ENCODE measurements around the gene LCAT. TPM values are rescaled to one million over a fixed set of nuclear protein-coding genes. Genes with fewer than 3 reads are reported as not detected.
"Not testable (repeated sequence)": the region's sequence is repeated elsewhere in the genome, so short reads cannot be mapped to it uniquely, and the experiment has no call there.

The LCAT gene
- total RNA-seq, 1 donor from 2014 or later = 0.47 TPM

DNA sequence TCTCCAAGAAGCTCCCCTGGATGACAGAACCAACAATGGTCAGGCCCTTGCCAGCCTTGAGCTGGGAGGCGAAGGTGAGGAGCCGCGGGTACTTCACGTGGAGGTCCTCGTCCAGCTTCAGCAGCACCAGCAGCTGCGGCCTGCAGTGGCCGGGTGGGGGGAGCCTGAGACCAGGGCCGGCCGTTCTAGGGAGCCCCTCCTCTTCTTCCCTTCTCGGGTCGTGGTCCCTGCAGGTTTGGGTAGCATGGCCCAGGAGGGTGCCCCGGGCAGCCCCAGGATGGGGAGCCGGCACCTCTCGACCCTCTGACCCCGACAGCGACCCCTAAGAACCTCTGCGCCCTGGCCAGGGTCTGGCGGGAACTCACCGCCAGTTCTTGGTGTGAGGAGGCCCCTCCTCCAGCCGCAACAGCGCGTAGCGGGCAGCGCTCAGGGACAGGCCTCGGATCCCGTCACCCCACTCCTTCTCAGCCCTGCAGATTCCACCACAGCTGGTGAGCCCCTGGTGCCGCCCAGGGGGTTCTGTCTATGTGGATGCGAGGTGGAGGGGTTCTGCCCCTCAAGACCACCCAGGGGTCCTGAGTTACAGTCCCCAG, 3.1 kb upstream of the LCAT start:
- no peak for DNase-seq

DNA sequence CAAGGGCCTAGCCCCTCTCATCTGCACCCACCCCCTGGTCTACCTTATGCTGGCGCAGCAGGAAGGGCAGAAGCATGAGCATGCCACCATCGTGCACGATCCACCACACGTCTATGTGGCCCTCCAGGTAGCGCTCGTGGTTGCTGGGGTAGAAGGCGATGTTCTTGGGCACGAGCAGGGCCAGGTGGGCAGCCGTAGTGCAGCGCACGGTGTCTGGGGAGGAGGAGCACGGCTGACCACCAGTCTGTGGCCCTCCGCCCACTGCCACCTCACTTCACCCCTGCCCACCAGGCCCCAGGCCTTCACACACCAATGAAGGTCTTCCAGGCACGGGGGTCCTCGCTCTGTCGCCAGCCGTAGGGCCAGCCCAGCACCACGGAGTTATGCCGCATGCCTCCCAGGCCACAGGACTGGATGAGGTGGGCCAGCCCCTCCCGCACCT, 2.2 kb upstream of the LCAT start:
- no peak for DNase-seq

DNA sequence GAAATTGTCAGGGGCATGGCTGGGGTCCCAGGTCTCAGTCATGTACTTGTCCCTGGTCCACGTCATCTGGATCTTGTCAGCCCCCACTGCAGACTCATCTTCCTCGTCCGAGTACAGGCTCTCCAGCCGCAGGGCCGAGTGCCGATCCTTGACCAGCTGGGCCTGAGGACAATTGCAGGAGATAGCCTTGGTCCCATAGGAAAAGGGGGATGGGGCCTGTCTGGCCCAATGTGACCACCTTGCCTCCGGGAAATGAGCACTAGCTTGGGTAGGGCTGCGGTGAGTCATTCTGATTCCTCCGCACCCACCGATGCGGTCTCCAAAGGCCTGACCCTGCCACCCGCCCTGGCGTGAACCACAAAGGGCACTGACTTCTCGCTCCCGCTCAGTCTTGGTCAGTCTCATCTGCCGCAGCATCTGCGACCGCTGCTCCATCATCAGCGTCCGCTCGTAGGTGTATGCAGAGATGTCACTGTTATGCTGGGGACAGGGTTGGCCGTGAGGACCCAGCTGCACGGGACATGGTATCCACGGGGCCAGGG, 1.5 kb upstream of the LCAT start:
- DNase-seq = no peak

DNA sequence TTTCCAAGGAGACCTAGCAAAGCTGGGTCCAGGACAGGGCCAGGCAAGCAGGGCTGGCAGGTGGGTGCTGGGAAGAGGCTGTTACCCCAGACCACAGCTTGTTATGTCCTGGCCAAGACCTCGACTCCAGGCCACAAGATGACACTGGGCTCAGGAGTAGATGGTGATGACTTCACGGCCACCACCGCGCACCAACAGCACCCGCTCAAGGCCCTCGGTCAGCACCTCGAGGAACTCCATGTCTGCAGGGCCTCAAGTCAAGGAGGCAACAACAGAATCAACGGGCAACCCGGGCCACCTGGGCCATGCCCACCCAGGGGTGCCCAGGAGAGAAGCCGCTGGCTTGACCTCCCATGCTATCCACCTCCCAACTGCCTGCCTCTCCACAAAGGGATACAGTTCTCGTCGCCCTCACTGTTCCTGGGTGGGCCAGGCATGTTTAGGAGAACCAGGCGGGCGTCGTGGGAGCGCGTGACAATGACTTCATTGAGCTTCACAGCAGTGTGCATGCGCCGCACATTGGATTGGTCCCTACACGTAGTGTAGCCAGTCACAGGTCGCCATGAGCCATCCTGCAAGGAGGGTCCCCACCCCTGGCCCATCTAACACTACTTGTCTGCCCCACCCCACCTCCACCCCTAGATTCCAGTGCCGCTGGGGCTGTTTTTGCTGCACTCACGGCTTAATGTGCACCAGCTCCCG, 921 bp upstream of the LCAT start:
- DNase-seq = no peak

DNA sequence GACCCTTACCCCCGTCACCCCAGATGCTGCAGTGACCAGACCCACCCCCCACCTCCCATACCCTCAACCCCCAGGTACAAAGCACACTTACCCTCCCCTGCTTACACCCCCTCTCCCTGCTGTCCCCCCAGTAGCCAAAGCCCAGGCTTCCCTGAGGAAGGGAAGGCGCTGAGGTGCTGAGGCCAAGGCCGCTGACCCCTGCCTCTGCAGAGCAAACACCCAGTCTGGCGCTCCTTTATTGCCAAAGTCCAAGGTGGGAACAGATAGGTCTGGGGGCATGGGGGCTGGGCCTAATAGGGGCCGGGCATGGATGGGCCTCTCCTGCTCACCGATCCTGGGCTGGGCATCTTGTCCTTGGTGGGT, 683 bp downstream of the LCAT start:
- no peak for DNase-seq

DNA sequence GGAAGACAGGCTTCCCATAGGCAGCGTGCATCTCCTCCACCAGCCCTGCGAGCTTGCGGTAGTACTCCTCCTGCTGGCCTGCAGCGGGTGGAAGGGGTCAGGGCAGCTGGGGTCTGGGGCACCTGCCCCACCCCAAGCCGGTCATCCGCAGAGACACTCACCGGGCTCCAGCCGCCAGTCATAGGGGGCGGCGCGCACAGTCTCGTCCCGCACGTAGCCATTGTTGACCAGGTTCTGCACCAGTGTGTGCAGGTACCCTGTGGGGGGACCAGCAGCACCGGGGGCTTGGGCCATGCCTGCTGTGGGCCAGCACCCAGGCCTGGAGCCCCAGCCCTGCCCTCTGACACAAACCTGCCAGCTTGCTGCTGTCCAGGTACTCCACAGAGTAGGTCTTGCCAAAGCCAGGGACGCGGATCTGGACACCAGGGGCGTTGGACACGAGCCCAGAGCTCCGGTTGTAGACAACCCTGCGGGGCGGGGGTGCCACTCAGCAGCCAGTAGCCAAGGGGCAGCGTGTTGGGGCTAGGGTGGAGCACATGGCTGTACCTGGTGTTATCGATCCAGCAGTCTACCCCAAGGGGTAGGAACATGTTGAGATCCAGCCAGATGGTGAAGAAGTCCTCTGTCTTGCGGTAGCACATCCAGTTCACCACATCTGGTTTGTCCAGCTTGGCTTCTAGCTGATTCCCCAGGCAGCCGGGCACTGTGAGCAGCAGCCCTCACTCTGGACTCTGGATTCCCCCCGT, 1.2 kb downstream of the LCAT start:
- no peak for DNase-seq

DNA sequence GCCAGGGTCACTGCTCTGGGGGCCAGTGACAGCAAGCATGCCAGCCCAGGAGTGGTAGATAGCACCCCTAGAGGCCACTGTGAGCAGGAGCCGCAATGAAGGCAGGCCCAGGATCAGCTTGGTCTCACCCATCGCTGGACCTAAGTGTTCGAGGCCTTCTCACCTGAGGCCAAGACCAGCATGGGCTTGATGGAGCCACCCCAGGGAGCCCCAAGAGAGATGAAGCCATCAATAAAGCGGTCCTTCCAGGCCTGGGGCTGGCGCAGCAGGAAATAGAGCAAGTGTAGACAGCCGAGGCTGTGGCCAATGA, 1.8 kb downstream of the LCAT start:
- no peak for DNase-seq

DNA sequence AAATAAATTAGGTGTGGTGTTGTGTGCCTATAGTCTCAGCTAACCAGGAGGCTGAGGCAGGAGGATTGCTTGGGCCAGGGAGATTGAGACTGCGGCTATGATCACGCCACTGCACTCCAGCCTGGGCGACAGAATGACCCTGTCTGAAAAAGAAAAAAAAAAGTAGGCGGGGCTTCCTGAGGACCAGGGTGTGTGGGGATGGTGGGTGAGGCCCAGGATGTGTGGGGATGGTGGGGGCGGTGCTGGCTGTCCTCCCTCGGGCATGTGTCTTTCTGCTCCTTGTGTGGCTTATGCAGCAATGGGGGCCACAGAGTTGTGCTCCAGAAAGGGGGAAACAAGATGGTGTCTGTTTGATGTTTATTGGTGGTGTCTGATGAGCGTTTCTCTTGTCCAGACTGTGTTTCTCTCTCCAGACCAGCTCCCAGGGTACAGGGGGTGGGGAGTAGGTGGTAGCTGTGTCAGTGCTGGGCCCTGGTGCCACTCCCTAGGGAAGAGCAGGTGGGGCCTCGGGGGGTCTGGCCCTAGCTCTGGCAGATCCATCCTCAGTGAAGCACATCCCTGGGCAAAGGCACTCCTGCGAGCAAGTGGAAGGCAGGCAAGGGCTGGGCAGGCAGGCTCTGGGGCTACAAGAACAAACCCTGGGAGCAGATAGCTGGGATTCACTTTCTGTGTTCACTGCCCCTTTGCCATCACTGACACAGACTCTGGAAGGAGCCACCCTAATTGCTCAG, 2.3 kb downstream of the LCAT start:
- DNase-seq = no peak

DNA sequence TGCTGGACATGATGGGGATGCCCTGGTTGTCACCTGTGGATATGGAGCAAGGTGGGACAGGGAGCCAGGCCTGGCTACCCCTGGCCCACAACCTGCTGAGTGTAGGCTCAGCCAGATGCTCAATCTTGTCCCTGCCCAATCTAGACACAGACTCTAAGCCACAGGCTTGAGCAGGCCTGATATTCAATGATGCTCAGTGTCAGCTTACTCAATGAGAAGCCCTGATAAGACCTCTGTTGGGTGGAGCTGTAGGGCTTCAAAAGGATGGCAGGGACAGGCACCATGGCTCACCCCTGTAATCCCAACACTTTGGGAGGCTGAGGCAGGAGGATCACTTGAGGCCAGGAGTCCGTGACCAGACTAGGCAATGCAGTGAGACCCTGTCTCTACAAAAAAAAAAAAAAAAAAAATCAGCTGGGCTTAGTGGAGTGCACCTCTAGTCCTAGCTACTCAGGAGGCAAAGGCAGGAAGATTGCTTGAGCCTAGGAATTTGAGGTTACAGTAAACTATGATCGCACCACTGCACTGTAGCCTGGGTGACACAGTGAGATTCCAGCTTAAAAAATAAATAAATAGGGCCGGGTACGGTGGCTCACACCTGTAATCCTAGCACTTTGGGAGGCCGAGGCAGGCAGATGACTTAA, 3.4 kb downstream of the LCAT start:
- no peak for DNase-seq

DNA sequence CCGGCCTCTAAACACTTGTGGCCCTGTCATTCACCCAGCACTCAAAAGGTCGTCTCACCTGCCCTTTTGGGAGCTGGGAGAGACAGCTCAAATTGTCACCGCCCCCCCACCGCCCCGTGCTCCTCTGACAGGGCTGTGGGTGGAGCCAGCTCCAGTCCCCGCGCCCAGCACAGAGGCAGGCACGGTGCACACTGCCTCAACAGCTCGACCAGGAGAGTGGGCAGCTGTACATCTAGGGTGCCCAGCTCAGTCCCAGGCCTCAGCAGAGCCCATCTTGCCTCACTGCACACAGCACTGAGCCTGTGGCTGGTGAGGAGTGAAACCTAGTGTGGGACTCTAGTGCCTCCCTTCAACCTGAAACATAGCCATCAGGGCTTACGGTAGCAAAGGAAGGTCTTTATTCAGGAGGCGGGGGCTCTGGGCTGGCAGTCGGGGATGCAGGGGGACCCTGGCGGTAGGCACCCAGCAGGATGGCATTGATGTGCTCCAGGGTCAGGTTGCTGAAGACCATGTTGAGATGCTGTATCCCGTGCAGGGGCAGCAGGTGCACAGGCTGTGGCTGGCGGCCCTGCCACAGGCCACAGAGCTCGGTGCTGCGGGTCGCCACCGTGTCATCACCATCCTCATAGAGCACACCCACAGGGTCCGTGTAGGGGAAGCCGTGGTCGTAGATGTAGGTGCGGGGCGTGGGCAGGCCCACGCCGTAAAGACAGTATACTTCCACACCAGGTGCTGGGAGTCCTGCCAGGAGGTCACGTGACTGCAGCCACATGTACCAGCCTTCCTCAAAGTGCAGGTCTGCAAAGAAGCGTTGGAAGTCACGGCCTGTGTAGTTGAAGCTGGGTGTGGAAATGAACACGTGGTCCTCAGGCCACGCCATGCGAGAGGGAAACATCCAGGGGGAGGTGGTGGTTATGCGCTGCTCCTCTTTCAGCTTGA, 4.1 kb downstream of the LCAT start:
- no peak for DNase-seq

DNA sequence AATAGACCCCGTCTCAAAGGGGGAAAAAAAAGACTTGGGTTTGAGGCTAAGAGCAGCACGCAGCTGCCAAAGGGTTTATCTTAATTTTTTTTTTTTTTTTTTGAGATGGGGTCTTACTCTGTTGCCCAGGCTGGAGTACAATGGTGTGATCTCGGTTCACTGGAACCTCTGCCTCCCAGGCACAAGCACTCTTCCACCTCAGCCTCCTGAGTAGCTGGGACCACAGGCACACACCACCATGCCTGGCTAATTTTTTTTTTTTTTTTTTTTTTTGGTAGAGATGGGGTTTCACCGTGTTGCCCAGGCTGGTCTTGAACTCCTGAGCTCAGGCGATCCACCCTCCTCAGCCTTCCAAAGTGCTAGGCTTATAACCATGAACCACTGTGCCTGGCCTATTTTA, 6.2 kb downstream of the LCAT start:
- not testable (repeated sequence) for DNase-seq

DNA sequence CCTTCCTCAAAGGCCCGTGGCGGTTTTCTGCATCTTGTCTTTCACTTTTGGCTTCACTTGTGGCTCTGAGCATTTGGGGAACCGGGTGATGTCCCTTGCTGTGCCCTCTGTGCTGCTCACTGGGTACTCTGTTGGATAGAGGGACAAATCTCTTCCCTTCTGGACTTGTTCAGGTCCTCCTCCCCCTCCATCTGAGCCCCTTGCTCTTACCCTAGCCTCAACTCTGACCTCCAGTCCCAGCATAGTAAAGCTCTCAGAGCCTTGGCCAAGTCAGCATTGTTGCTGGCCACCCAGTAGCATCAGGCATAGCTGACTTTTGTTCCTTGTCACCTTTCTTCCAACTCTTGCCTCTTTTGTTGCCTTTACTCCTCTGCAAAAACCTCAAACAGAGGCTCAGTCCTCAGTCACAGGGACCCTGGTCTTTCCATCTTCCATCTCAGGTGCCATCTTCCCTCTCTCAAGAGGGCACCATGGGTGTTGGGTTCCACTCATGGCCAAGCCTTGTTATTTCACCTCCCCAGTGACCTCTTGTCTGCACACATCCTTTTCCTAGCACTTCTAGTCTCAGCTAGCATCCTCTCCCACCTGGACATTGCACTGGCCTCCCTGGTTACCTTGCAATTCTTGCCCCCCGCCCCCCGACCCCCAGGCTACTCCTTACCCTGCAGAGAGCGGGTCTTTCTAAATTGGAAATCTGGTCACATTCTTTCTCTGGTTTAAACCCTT, 6.9 kb downstream of the LCAT start:
- peak; percentile 42 for DNase-seq

DNA sequence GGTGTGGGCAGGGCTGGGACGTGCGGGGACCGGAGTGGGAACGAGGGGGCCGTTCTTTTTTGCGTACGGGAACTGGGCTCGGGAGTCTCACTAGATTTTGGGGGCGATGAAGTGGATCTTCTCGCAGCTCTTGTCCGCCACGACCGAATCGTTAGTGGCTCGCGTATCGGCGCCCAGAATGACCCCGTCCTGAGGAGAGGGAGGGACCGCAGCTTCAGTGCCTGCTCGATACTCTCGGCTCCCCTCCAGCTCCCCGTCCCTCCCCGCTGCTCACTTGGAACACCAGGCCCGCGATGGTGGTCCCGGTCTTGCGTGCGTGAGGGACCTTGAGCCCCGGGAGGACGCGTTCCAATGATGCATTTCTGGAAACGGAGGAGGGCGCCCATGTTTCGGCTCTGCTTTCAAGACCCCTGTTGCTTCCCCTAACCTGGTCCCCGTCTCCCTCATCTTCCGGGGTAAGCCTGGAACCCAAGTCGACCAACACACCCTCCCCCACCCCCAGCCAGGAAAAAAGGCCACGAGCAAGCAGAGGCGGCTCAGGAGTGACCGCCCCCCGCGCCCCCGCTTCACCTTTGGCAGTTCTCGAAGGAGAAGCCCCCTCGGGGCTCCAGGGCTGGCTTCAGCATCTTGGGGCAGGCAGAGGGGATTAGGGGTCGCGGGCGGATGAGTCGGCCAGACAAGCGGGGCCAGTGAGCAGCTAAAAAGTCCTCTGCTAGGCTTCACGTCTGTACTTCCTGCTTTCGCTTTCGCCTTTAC, 7.6 kb downstream of the LCAT start, which contains the start of gene PSMB10:
Gene PSMB10, minus strand, starts transcription at position 727 of the 756 bp plus-strand sequence. Its CDS starts 101 bp downstream, at position 626.
- DNase-seq = no peak

DNA sequence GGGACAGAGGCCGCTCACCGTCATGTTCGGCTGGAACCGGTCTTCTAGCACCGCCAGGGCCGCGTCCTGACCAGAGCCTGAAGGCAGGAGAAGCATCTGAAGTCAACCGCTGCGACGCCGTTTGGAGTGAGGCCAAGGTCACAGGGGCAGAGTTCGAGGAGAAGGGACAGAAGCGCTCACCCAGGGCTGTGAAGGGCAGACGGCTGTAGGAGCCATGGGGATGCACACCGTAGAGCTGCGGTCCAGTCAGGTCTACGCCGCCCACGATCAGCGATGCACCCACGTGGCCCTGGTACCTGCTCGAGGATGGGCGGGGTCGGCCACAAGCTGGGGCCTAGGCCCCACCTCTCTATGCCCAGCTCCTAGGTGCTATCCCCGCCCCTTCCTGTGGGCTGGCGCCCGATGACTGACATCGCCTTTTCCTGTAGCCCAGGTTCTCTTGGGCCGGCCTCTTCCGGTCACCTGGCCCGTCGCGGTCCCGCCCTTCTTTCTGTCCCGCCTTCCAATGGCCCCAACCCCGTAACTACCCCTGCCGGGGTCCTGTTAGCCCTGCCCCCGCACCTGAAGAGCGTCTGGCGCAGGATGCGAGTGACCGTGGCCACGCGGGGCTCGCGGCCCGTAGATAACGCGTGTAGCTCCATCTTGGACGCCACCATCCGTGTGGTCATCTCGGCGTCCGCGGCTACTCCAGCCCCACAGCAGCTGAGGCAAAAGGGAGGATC, 8.4 kb downstream of the LCAT start:
- DNase-seq = peak; percentile 94

DNA sequence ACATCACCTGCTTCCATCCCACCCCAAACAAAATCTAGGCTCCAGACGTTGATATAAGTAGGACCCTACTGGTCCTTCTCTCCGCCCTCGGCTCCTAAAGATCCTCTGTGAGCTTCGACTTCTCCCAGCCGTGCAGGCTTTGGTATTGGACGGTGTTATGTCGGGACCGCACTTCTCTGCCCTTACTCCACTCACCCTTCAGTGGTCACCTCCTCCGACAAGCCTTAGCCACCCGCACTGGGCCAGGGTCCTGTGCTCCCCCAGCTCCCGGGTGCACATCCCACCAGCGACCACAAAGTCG, 8.9 kb downstream of the LCAT start:
- DNase-seq = no peak

DNA sequence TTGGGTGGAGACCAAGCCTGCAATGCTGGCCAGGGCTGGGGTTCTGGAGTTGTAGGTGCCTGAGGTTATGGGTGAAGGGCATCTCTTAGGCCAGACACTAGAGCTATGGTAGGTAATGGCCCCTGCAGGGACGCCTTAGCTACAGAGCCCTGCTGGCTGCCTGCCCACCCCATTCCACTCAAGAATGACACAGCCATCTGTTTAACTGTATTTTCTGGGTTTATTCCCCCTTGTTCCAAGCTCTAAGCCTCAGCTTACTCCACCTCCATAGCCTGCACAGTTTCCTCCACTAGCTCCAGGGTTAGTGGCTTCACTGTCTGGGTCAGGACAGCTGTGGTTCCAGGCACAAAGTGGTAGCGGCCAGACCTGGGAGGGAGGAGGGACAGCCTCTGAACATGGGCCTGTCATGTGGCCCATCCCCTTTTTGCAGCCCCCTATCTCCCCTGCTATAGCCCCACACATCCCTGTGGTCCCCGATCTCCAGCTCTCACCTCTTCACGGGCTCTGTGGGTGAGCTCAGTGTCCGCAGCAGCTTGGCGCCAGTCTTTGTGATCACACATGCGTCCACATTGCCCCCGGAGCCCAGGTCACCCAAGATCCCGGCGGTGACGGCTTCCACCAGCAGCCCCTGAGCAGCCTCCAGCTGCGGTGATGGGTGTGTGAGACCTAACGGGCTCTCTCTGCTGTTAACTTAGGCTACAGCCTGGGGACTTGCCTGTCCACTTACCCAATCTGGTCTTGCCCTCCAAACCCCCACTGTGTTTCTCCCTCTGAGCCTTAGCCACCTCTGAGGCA, 9.4 kb downstream of the LCAT start:
- DNase-seq = no peak

DNA sequence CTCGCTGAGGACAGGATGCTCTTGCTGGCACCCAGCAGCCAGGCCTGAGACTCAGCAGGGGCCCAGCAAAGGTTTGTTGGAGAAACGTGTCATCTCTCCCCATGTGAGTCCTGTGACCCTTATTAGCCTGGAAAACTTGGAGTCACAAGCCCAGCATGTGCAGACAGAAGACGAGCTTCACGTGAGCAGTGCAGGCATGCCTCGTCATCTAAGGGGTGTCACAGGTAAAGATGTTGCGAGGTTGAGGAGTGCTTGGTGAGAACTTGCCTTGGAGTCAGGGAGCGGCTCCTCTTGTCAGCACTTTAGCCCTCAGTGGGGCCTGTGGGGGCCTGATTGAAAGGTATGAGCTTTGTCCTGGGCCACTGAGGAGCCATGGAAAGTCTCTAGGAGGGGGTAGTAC, 10.1 kb downstream of the LCAT start:
- no peak for DNase-seq

DNA sequence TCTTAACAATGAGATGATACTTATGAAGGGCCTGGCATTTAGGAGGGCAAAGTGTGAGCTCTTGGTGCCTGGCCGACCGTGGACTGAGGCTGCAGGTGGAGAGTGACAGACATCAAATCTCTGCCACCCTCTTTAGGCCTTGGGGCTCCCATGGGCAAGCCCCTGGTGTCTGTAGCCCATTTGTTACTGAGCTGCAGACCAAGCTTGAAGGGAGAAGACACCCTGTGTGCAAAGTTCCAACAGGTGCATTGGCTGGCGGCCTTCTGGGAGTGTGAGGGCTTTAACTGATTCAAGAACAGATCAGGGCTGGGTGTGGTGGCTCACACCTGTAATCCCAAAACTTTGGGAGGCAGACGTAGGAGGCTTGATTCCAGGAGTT, 11.5 kb downstream of the LCAT start:
- no peak for DNase-seq

All from occipital lobe (tissue), 2 donors.